Heart right ventricle (tissue), 16 donors: ENCODE results near the gene EFCAB9. TPM values are rescaled to one million over a fixed set of nuclear protein-coding genes. Genes with fewer than 3 reads are reported as not detected.
A peak's percentile ranks its signal among the peaks of the same experiment; 100 is the strongest.

Experiments used
- ATAC-seq, 8 donors: fragments of 200-7000 bp; cut with Tn5 transposase; one replicate each; pipeline ENCODE4 v1.9.1; 2020; ENCODE audit warnings: mild to moderate bottlenecking in 8 of 8, moderate library complexity in 8 of 8, moderate number of reproducible peaks in 1 of 8
- DNase-seq, 2 donors: peaks; one replicate each; pipeline ENCODE4 v3.0.0-alpha.2; 2020
- H3K27ac ChIP-seq, 10 donors: fragments of 200-600 bp; sonication (generic) in 2 of 10; one replicate each; pipeline versions ENCODE4 v1.5.0 to v1.8.0; 2020 to 2022; ENCODE audit warnings: mild to moderate bottlenecking in 3 of 10
- H3K27me3 ChIP-seq, 7 donors: fragments of 200-600 bp; one replicate each; pipeline ENCODE4 v1.8.0; 2021 to 2022; ENCODE audit warnings: mild to moderate bottlenecking in 2 of 7
- H3K36me3 ChIP-seq, 9 donors: fragments of 200-600 bp; sonication (generic) in 1 of 9; one replicate each; pipeline versions ENCODE4 v1.5.0 to v1.8.0; 2020 to 2022; ENCODE audit warnings: mild to moderate bottlenecking in 2 of 9
- H3K4me1 ChIP-seq, 9 donors: fragments of 200-600 bp; sonication (generic) in 1 of 9; one replicate each; pipeline versions ENCODE4 v1.5.0 to v1.8.0; 2020 to 2022; ENCODE audit warnings: mild to moderate bottlenecking in 4 of 9
- H3K4me3 ChIP-seq, 10 donors: fragments of 200-600 bp; sonication (generic) in 2 of 10; one replicate each; pipeline versions ENCODE4 v1.5.0 to v1.8.0; 2020 to 2022; ENCODE audit warnings: mild to moderate bottlenecking in 7 of 10, moderate library complexity in 2 of 10
- H3K9me3 ChIP-seq, 11 donors: fragments of 200-600 bp in 10 of 11; sonication (generic) in 2 of 11; one replicate each; pipeline versions ENCODE4 v1.5.0 to v1.8.0; 2013 to 2022; ENCODE audit warnings: mild to moderate bottlenecking in 2 of 11, control low read depth in 1 of 11, moderate library complexity in 1 of 11
- WGBS, 2 donors: extraction: QIAGEN DNeasy Blood & Tissue Kit; methylation state at CpG; one replicate each; pipeline ENCODE4 v1.1.7; 2013; ENCODE audit warnings: inconsistent platforms in 1 of 2; 5-methylcytosine and 5-hydroxymethylcytosine counted together
- intact Hi-C, 10 donors: fragments of 100-400 bp; cut with DNase I; formaldehyde crosslinking; loops; one replicate each; pipeline versions ENCODE4 v1.11.1 to v1.14.2; 2022
- polyA plus RNA-seq, 2 donors: library from polyadenylated mRNA; stranded (reverse); fragments of 200-250 nt; gene quantifications; one replicate each; pipeline ENCODE4 v1.2.3, GENCODE V29; 2013
- total RNA-seq, 10 donors: library from RNA; stranded (reverse); fragmentation: NEBNext Ultra II Directional in 3 of 10; extraction: Animal tissue kit (Norgen Biotek cat#: 25700) in 3 of 10; gene quantifications; one replicate each; pipeline versions ENCODE4 v1.2.1 to v1.2.4, GENCODE V29; 2021 to 2023
- TF ChIP-seq, protein P1 (sequence below), 9 donors: fragments of 200-600 bp; sonication (generic) in 2 of 9; IDR thresholded peaks; one replicate each; pipeline versions ENCODE4 v1.5.0 to v1.8.0; 2021 to 2022; ENCODE audit warnings: antibody characterized with exemption in 9 of 9, mild to moderate bottlenecking in 5 of 9, moderate library complexity in 1 of 9
- donor health status: Arrhythmogenic right ventricular cardiomyopathy.
- donor health status: ischemic (EF 13 %, LVEDD 7.1; RV severe dilation, severe dysfunction).
- donor health status: healthy with polysubstance abuse.
- donor health status: DM: no; HTN: yes; CAD: no.
- donor health status: DM: no; HTN: no; CAD: no.
- donor health status: ischemic (EF 25% LVEDD 6.9; RV normal size, moderate dysfunction).
- donor health status: ischemic (EF 25% LVEDD 5.7; RV mildly dilated, moderate dysfunction).
- donor health status: healthy.
- donor health status: DM: yes; HTN: yes; CAD: no.
- donor health status: Ischemic cardiomyopathy.
- donor health status: ischemic (EF 35%, LVEDD 5.7; RV mildly dilated, moderate dysfunction).
- donor health status: nonischemic (EF 11% LVEDD 7.7; RV severe dilation, severe dysfunction).
- donor health status: DM: yes; HTN: yes; CAD: no.
- donor health status: PGD.
- donor health status: ischemic (EF 29% LVEDD 5.4; RV normal size, mild dysfunction).
- donor health status: nonischemic (EF 23%, LVEDD 6.1; RV moderate dilation, normal function).

EFCAB9 gene
- total and polyA plus RNA-seq, 12 donors, result not detected

DNA sequence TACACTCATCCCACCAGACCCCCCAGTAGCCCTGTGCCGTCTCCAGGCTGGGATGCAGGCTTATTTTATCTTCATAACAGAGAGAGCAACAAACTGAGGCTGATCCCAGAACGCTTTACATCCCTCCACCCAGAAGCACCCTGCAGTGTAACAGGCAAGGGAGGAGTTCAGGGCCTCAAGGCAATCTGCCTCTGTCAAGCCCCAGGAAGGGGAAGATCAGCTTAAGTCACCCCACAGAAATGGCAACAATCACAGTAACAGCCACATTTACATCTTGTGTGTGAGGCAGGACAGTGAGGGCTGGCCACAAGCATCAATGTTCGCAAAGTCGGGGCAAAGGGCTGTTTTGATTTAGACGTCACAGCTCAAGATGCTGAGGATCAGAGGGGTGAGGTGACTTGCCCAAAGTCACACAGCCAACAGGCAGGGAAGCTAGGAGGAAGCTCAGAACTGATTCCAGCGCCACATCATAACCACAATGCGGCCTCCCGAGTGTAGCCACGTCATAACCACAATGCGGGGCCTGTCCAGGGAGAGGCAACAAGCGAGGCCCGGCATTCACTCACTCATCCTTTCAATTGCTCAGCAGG is 20.3 kb upstream of the EFCAB9 start:
- no peaks in the 10 kb centered on the region for H3K27me3 ChIP-seq
- intact Hi-C loops, result no loop called here
- DNase-seq, result no peak
- 83 to 87% methylated on average over 12 of the region's 12 CpGs for WGBS, 2 donors
- H3K4me3 ChIP-seq, result peak overlapping the region in 1 of 10 donors; percentile 49
- peaks cover 0 to 28% (median 0%) of the 10 kb centered on the region in 9 donors for H3K36me3 ChIP-seq
- peak overlapping the region in 7 of 10 donors; percentile 50 to 93 (median 70) for H3K27ac ChIP-seq
- TF ChIP-seq, protein P1, sequence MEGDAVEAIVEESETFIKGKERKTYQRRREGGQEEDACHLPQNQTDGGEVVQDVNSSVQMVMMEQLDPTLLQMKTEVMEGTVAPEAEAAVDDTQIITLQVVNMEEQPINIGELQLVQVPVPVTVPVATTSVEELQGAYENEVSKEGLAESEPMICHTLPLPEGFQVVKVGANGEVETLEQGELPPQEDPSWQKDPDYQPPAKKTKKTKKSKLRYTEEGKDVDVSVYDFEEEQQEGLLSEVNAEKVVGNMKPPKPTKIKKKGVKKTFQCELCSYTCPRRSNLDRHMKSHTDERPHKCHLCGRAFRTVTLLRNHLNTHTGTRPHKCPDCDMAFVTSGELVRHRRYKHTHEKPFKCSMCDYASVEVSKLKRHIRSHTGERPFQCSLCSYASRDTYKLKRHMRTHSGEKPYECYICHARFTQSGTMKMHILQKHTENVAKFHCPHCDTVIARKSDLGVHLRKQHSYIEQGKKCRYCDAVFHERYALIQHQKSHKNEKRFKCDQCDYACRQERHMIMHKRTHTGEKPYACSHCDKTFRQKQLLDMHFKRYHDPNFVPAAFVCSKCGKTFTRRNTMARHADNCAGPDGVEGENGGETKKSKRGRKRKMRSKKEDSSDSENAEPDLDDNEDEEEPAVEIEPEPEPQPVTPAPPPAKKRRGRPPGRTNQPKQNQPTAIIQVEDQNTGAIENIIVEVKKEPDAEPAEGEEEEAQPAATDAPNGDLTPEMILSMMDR (IDR thresholded peaks at IDR 0.05), result no peak
- peaks cover 15 to 100% (median 60%) of the 10 kb centered on the region in 9 donors for H3K4me1 ChIP-seq
- no peak for ATAC-seq
- H3K9me3 ChIP-seq, result no peaks in the 10 kb centered on the region

DNA sequence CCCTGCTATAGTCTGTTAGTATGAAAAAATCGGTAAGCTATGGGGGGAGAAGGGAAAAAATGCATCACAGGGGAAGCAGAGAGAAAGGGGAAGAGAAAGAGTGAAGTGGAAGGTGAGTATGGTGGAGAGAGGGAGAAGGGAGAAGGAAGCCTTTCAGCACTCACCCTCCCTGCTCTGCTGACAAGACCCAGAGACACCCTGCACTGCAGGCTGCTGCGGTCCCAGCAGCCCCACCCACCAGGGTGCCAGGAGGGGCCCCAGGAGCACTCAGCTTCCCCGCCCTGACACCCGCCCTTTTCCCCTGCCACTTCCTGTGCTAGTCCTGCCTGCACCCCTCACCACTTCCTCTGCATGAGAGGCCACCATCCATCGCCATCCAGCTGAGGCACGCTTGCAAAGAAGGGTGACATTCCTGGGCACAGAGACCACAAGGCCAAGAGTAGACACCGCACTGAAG is 18.7 kb upstream of the EFCAB9 start:
- Histone ChIP-seq H3K27me3 (no peaks in the 10 kb centered on the region), H3K4me3 (peak overlapping the region in 6 of 10 donors; percentile 32 to 49 (median 38)), H3K4me1 (peaks cover 14 to 100% (median 64%) of the 10 kb centered on the region in 9 donors), H3K27ac (peak overlapping the region in 8 of 10 donors; percentile 2 to 93 (median 70)), H3K36me3 (peaks cover 0 to 20% (median 0%) of the 10 kb centered on the region in 9 donors), H3K9me3 (no peaks in the 10 kb centered on the region)
- TF ChIP-seq, protein P1 (IDR thresholded peaks at IDR 0.05), result no peak
- WGBS, 2 donors, result 60 to 62% methylated on average over 6 to 7 of the region's 7 CpGs
- ATAC-seq, result peak in 6 of 8 donors; percentile 10 to 49 (median 25)
- intact Hi-C loops, result no loop called here
- DNase-seq, result peak; percentile 35 to 65

DNA sequence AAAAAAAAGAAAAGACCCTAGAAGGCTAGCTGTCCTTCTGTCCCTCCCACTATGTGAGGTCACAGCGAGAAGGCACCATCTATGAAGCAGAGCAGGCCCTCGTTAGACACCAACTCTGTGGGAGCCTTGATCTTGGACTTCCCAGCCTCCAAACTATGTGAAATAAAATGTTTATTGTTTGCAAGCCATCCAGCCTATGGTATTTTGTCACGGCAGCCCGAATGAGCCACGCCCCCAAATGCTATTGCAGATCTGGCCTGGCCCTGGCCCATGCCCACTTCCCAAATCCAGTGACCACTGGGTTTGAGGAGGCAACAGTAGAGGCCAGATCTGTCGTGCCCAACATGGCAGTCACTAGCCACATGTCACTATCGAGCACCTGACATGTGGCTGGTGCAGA is 16.8 kb upstream of the EFCAB9 start:
- Histone ChIP-seq H3K4me3 (no peak overlapping the region), H3K36me3 (peaks cover 0 to 18% (median 0%) of the 10 kb centered on the region in 9 donors), H3K9me3 (no peaks in the 10 kb centered on the region), H3K27me3 (no peaks in the 10 kb centered on the region), H3K4me1 (peaks cover 14 to 99% (median 61%) of the 10 kb centered on the region in 9 donors), H3K27ac (peak overlapping the region in 1 of 10 donors; percentile 93)
- 90 to 94% methylated on average over 7 of the region's 7 CpGs for WGBS, 2 donors
- ATAC-seq (no peak), DNase-seq (no peak)
- TF ChIP-seq, protein P1 (IDR thresholded peaks at IDR 0.05), result no peak
- intact Hi-C loops, result no loop called here

DNA sequence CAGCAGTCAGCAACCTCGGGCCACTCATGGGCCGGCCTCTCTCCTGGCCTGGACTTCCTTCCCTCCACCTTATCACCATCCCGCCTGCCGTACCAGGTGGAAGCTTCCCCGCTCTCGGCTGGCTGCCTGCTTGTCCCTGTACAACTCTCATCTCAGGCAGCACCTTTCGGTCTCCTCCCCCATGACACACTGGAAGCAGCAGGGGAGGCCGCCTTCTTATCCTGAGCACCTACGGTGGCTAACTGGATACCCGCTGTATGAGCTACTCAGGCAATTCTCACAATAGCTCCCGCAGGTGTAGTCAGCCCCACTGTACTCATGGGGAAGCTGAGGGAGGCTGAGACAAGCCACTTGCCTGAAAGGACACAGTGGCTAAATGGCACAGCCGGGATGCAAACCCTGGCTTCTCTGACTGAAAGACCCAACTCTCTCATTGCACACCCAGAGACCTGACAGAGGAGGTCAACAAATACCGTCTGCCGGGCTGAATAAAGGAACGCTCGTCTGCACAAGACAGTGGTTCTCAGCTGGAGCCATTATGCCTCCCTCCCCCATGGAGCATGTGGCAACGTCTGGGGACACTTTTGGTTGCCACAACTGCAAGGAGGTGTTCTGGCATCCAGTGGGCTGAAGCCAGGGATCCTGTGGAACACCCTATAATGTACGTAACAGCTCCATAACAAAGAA is 15.5 kb upstream of the EFCAB9 start:
- peaks cover 0 to 20% (median 0%) of the 10 kb centered on the region in 9 donors for H3K36me3 ChIP-seq
- TF ChIP-seq, protein P1 (IDR thresholded peaks at IDR 0.05), result no peak
- peak overlapping the region in 3 of 10 donors; percentile 31 to 42 (median 32) for H3K4me3 ChIP-seq
- WGBS, 2 donors, result 60 to 76% methylated on average over 18 of the region's 18 CpGs
- intact Hi-C loops, result loop anchor here in 1 of 10 donors (2.0 kb wide), 1 partner anchor 22 kb away; no protein-coding TSS in a partner anchor
- DNase-seq, result no peak
- peak in 1 of 8 donors; percentile 13 for ATAC-seq
- peak overlapping the region in 9 of 10 donors; percentile 62 to 93 (median 85) for H3K27ac ChIP-seq
- peaks cover 12 to 96% (median 58%) of the 10 kb centered on the region in 9 donors for H3K4me1 ChIP-seq
- H3K9me3 ChIP-seq, result no peaks in the 10 kb centered on the region
- H3K27me3 ChIP-seq, result no peaks in the 10 kb centered on the region
